Stimulated activated CD4-positive, alpha-beta T cell treated with anti-CD3 and anti-CD28 coated beads, Interleukin-2, amount 100 ng/mL, for 24 hours (primary cell): ENCODE data around the gene FIS1.
"Not testable (repeated sequence)": the region's sequence is repeated elsewhere in the genome, so short reads cannot be mapped to it uniquely, and the experiment has no call there.

ENCODE experiments used
- DNase-seq, 2 donors: peaks; one replicate each; pipeline ENCODE4 v3.0.0-alpha.2; 2020

FIS1 gene

GRCh38 chr7:101255796-101256195 is 10.9 kb upstream of the FIS1 start:
- no peak for DNase-seq

- not testable (repeated sequence) for DNase-seq
These were observed 8.3 kb upstream of the FIS1 start for GRCh38 chr7:101253199-101253598.

- DNase-seq: peak; percentile 99 to 100
These were observed 7.2 kb upstream of the FIS1 start for GRCh38 chr7:101251871-101252659.

GRCh38 chr7:101250324-101250723 is 5.4 kb upstream of the FIS1 start:
- no peak for DNase-seq

GRCh38 chr7:101248276-101248675 is 3.4 kb upstream of the FIS1 start:
- no peak for DNase-seq

GRCh38 chr7:101245147-101245668 is 327 bp upstream of the FIS1 start:
- no peak for DNase-seq

GRCh38 chr7:101243646-101244374 is 1.1 kb downstream of the FIS1 start:
- no peak for DNase-seq

- no peak for DNase-seq
These were observed 3.2 kb downstream of the FIS1 start for GRCh38 chr7:101241443-101242349.

- no peak for DNase-seq
These were observed 3.9 kb downstream of the FIS1 start for GRCh38 chr7:101241015-101241363.

GRCh38 chr7:101240226-101241014 is 4.5 kb downstream of the FIS1 start:
- no peak for DNase-seq

- DNase-seq: no peak
These were observed 5.0 kb downstream of the FIS1 start for GRCh38 chr7:101239951-101240220.

- DNase-seq: no peak
These were observed 5.5 kb downstream of the FIS1 start for GRCh38 chr7:101239191-101239950.

GRCh38 chr7:101238226-101239182 is 6.4 kb downstream of the FIS1 start:
- no peak for DNase-seq

- no peak for DNase-seq
These were observed 7.4 kb downstream of the FIS1 start, which contains the start of gene CLDN15 for GRCh38 chr7:101237206-101238067. TSS of gene CLDN15 (minus strand) at chr7:101237802. CDS start at chr7:101237581, 221 bp downstream.

GRCh38 chr7:101236292-101236835 is 8.5 kb downstream of the FIS1 start:
- DNase-seq: no peak

GRCh38 chr7:101235522-101235921 is 9.4 kb downstream of the FIS1 start:
- no peak for DNase-seq

GRCh38 chr7:101235050-101235449 is 9.8 kb downstream of the FIS1 start:
- DNase-seq: no peak

GRCh38 chr7:101234636-101235035 is 10.2 kb downstream of the FIS1 start:
- DNase-seq: no peak

GRCh38 chr7:101233907-101234547 is 10.9 kb downstream of the FIS1 start:
- DNase-seq: no peak
